ENCODE results near the gene PGP.

The PGP gene

GRCh38 chr16:2199095-2199494 lies 15.5 kb downstream of the PGP start:
- DNase-seq (ENCODE audit: low read depth), result no peak

GRCh38 chr16:2198283-2198682 lies 16.4 kb downstream of the PGP start:
- no peak for DNase-seq (ENCODE audit: low read depth)

- no peak for DNase-seq (ENCODE audit: low read depth)
These were observed 16.9 kb downstream of the PGP start for GRCh38 chr16:2197765-2198164.

GRCh38 chr16:2196981-2197511 lies 17.6 kb downstream of the PGP start:
- no peak for DNase-seq (ENCODE audit: low read depth)

DNA sequence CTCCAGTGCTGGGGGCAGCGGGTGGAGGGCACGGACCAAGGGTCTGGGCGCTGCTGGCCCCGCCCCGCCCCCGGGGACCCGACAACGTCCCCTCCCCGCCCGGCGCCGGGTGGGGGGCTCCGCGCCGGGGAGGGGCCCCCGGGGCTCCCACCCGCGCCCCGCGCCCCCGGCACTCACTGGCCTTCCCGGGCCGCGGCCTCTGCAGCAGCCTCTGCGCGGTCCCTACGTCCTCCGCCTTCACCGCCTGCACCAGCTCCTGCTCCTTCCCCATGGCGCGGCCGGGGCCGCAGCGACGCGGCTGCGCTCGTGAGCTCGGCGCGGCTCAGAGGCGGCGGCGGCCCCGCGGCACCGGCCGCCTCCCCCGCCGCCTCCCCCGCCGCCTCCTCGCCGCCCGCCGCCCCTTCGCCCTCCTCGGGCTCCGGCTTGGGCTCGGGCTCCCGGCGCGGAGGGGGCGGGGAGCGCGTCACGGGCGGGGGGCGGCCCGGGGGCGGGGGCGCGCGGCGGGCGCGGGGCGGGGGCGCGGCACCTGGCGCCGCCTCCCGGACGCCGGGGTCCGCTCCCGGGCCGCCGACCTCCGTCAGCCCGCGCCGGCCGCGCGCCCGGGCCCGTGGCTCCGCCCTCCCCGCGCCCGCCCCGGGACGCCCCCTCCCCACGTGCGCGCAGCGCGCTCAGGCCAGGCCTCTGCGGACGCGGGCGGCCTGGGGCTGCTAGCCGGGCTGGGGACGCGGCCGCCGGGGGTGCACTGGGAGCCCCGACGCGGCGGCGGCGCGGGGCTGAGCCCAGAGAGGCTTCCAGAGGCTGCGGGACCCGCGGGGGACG lies 18.3 kb downstream of the PGP start, which contains the start of gene CASKIN1:
Gene CASKIN1, minus strand, starts transcription at position 444 of the 819 bp plus-strand sequence. Its CDS starts 173 bp downstream, at position 271.
- no peak for DNase-seq (ENCODE audit: low read depth)

DNA sequence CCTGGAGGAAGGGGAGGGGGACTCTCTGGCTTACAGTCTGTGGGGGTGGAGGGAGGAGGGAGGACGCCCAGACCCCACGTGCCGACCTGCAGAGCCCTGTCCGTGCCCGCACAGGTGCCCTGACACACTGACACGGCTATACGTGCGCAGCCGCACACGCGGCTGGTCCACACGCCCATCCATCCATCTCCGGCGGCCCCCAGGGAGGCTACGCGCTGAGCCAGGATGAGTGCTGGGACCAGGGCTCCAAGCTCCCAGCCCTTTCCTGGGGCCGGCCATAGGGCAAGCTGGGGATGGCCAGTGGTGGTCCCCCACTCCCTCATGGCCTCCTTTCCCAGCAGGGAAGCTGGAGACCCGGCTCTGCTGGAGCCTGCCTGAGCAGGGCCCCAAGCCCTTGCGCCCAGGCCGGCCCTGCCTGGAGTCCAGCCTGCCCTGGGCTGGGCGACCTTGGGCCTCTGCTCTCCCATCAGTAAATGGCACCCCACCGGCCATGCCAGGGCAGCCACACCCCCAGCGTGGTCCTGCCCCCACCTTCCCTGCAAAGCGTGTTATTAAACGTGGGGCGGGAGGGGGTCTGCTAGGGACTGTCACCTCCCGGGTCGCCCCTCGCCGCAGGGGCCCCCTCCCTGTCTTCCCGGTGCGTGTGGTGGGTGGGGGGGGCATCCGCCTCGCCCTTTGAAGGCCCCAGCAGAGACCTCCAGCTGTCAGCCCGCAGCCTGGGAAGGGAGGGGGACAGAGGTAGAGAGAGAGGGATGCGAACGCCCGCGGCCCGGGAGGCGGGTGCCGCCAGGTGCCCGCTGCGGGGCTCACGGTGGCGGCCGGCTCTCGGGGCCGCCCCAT lies 19.1 kb downstream of the PGP start:
- no peak for DNase-seq (ENCODE audit: low read depth)

DNA sequence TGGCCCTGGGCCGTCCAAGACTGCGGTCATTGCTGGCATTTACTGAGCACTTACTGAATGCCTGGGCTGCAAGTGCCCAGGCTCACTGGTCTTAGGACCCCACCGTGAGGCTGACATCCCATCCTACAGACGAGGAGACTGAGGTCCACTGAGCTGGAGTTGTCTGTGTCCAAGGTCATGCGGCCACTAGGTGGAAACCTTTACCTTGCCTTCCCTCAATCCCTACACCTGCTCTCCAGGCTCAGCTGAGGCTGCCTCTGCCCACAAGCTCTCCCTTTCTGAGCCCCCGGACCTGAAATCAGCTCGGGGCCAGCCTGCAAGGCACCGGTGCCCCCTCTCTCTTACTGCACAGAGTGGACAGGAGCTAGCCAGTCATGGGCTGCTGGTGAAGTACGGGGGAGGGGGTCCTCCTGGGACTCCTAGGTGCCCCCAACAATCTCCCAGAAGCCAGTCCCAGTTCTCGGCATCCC lies 19.8 kb downstream of the PGP start:
- DNase-seq (ENCODE audit: low read depth), result no peak

GRCh38 chr16:2194166-2194834 lies 20.3 kb downstream of the PGP start:
- no peak for DNase-seq (ENCODE audit: low read depth)

DNA sequence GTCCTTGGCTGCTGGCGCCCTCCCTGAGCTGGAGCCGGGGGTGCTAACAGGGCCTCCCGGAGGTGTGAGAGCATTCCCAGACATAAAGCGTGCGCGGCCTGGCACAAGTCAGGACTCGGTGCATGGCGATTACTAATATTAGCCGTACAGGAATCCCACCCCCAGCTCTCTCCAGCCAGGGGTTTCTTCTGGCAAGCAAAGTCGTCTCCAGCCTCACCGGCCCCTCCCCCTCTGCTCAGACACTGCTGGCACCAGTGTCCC lies 23.3 kb downstream of the PGP start:
- no peak for DNase-seq (ENCODE audit: low read depth)

DNA sequence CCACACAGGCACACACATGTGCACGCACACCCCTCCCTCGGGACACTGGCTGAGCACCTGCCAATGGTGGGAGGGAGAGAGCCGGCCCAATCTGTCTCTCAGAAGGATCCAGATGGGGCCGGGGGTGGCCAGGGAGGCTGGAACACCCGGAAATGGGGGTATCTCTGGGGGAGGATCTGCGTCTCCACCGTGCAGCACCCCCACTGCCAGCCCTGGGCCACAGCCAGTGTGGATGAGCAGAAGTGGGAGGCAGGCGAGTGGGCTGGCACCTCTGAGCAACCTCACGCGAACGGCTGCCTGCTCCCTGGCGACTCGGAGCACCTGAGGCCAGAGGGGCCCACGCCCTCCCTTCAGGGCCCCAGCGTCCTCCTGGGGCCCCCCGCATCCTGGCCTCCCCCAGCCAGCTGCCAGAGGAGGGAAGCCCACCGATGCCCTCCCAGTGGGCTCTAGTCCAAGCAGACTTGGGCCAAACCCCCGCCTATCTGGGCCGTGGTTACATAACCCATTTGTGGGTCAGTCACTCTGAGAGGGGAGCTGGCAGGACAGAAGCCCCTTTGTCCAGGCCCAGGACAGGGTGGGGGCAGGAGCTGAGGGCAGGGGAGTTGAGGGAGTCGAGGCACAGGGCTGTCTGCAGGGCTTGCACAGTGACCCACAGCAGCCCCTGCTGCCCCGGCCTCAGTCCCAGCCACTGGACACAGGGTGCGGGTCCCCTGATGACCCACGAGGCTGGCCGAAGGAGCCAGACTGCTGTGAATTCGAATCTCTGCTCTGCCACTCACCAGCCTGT lies 23.8 kb downstream of the PGP start:
- DNase-seq (ENCODE audit: low read depth), result no peak

DNA sequence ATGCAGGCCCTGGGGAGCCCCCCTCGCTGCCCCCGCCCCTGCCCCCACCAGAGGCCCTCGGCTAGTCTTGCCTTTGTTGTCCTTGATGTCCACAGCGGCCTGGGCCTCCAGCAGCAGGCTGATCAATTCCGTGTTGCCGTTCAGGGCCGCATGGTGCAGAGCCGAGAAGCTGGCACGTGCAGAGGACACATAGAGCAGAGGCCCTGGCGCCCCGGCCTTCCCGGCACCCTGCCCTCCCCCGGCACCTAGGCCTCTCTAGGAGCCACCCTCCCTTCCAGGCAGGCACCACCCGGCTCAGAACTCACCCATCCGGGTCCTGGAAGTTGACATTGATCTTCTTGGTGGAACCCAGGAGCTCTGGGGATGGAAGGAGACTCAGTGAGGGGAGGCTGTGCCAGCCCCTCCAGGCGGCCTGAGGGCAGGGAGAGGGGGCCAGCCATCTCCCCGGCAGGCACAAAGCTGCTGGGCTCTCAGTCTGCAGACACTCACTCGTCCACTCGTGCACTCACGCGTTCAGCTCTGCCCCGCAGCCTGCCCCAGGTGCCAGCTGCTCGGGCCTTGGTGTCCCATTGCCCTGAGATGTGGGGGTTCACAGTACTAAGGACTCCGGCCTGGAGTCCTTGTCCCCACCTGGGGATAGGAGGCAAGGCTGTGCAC lies 24.5 kb downstream of the PGP start:
- no peak for DNase-seq (ENCODE audit: low read depth)

GRCh38 chr16:2189252-2189893 lies 25.3 kb downstream of the PGP start:
- no peak for DNase-seq (ENCODE audit: low read depth)

DNA sequence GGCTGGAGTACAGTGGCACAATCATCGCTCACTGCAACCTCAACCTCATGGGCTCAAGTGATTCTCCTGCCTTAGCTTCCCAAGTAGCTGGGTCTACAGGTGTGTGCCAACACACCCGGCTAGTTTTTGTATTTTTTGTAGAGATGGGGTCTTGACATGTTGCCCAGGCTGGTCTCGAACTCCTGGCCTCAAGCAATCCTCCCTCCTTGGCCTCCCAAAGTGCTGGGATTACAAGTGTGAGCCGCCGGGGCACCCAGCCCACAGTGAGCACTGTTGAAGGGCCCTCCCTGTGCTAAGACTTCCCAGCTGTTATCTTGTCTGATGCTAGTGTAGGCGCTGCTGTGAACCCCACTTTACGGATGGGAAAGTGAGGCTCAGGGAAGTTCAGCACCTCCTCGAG lies 26.2 kb downstream of the PGP start:
- no peak for DNase-seq (ENCODE audit: low read depth)

GRCh38 chr16:2187212-2187611 lies 27.4 kb downstream of the PGP start:
- DNase-seq (ENCODE audit: low read depth), result no peak

DNA sequence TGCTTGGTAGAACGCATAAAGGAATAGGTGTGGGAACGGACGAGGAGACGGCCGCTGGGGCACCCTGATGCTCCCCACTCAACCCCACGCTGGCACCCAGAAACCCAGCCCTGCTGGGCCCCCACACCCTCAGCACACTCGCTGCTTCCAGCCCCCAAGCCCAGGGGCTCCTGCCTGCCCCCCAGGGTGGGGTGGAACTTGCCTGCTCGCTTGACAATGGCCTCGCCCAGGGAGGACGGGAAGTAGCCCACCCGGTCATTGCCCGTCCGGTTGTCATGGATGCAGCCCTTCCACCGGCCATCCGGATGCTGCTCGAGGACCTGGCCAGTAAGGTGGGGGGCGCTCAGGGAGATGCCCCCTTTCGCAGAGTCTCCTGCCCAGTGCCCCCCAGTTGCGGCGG lies 28.1 kb downstream of the PGP start:
- no peak for DNase-seq (ENCODE audit: low read depth)

- DNase-seq (ENCODE audit: low read depth), result no peak
These were observed 28.6 kb downstream of the PGP start for GRCh38 chr16:2186064-2186463.

GRCh38 chr16:2184962-2185361 lies 29.7 kb downstream of the PGP start:
- no peak for DNase-seq (ENCODE audit: low read depth)

DNA sequence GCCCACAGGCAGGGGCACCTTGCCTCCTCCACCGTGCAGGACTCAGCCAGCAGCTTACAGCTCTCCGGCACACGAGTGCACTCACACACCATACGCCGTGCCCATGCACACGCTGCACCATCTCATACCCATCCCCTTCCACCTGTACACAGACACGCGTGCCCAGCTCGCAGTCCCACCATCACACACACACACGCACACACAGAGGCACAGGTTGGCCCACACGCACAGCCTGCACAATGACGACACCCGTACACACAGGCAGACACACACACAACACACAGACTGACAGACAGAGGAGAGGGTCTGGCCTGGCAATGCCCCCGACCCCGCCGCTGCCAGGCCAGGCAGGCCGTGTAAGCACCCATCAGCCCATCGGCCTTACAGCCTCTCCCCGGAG lies 30.3 kb downstream of the PGP start:
- no peak for DNase-seq (ENCODE audit: low read depth)

DNA sequence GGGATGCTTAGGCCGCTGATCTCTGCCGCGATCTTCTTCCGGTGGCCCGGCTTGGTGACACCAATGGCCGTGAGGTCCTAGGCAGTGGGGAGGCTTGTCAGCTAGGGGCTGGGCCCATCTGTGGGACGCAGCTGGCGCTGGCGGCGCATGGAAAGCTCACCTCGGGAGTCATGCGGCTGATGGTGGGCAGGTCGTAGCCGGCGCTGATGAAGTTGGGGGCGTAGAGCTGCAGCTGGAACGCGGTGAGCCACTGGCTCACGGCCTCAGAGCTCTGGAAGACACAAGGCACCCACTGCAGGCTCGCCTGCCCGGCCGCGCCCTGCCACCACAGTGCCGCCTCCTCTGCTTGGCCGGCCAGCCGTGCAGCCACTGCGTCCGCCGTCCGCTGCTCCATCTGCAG lies 31.0 kb downstream of the PGP start:
- no peak for DNase-seq (ENCODE audit: low read depth)

- no peak for DNase-seq (ENCODE audit: low read depth)
These were observed 32.7 kb downstream of the PGP start for GRCh38 chr16:2181952-2182351.

All from stimulated activated CD8-positive, alpha-beta memory T cell treated with anti-CD3 and anti-CD28 coated beads, Interleukin-12 subunit alpha, Interleukin-12 subunit beta, amount 100 ng/mL, for 4 hours (primary cell).